HEK293 (cell line): ENCODE results near the gene C1orf198.

Experiments
- KLF1 ChIP-seq: fragments of 450-650 bp; formaldehyde crosslinking; IDR thresholded peaks from 2 replicates; pipeline ENCODE4 v1.5.1; 2016; ENCODE audit warnings: missing biosample characterization, missing genetic modification characterization
- KLF10 ChIP-seq: fragments of 450-650 bp; IDR thresholded peaks from 2 replicates; pipeline ENCODE4 v1.5.1; 2018; ENCODE audit warnings: missing biosample characterization, mild to moderate bottlenecking, missing genetic modification characterization
- RBAK ChIP-seq: fragments of 450-650 bp; formaldehyde crosslinking; IDR thresholded peaks from 2 replicates; pipeline ENCODE4 v1.5.1; 2016; ENCODE audit warnings: missing biosample characterization, missing genetic modification characterization
- YY1 ChIP-seq: fragments of 450-650 bp; formaldehyde crosslinking; IDR thresholded peaks from 2 replicates; pipeline ENCODE4 v1.5.1; 2018; ENCODE audit warnings: missing biosample characterization, missing genetic modification characterization
- ZBTB21 ChIP-seq: fragments of 450-650 bp; formaldehyde crosslinking; IDR thresholded peaks from 2 replicates; pipeline ENCODE4 v1.5.1; 2017; ENCODE audit warnings: missing biosample characterization, missing genetic modification characterization
- ZNF138 ChIP-seq: fragments of 450-650 bp; formaldehyde crosslinking; IDR thresholded peaks from 2 replicates; pipeline ENCODE4 v1.5.1; 2016; ENCODE audit warnings: missing biosample characterization, missing genetic modification characterization, borderline replicate concordance
- ZNF155 ChIP-seq: fragments of 450-650 bp; formaldehyde crosslinking; IDR thresholded peaks from 2 replicates; pipeline ENCODE4 v1.5.1; 2016; ENCODE audit warnings: missing biosample characterization, missing genetic modification characterization
- ZNF274 ChIP-seq, 2 experiments: fragments of 200-500 bp in 1 of 2; fragments of 450-650 bp in 1 of 2; sonication (Bioruptor generic) in 1 of 2; formaldehyde crosslinking in 1 of 2; IDR thresholded peaks; 2 replicates each; pipeline versions ENCODE4 v1.5.1 to v1.6.1; 2014 to 2016; ENCODE audit warnings: borderline replicate concordance in 1 of 2, inconsistent platforms in 1 of 2, low read length in 1 of 2, missing biosample characterization in 1 of 2, missing genetic modification characterization in 1 of 2
- ZNF37A ChIP-seq: fragments of 450-650 bp; IDR thresholded peaks from 2 replicates; pipeline ENCODE4 v1.5.1; 2018; ENCODE audit warnings: missing biosample characterization, missing genetic modification characterization
- ZNF433 ChIP-seq: fragments of 450-650 bp; formaldehyde crosslinking; IDR thresholded peaks from 2 replicates; pipeline ENCODE4 v1.5.1; 2016; ENCODE audit warnings: missing biosample characterization, missing genetic modification characterization, low read depth
- ZNF501 ChIP-seq: fragments of 450-650 bp; formaldehyde crosslinking; IDR thresholded peaks from 2 replicates; pipeline ENCODE4 v1.5.1; 2016; ENCODE audit warnings: missing biosample characterization, missing genetic modification characterization
- ZNF629 ChIP-seq: fragments of 450-650 bp; formaldehyde crosslinking; IDR thresholded peaks from 2 replicates; pipeline ENCODE4 v1.5.1; 2017; ENCODE audit warnings: missing biosample characterization, missing genetic modification characterization
- TF ChIP-seq, protein P1 (sequence below): fragments of 450-650 bp; formaldehyde crosslinking; IDR thresholded peaks from 2 replicates; pipeline ENCODE4 v1.5.1; 2016; ENCODE audit warnings: missing biosample characterization, missing genetic modification characterization
- TF ChIP-seq, protein P2 (sequence below): fragments of 450-650 bp; formaldehyde crosslinking; IDR thresholded peaks from 2 replicates; pipeline ENCODE4 v1.5.1; 2016; ENCODE audit warnings: missing biosample characterization, missing genetic modification characterization

DNA sequence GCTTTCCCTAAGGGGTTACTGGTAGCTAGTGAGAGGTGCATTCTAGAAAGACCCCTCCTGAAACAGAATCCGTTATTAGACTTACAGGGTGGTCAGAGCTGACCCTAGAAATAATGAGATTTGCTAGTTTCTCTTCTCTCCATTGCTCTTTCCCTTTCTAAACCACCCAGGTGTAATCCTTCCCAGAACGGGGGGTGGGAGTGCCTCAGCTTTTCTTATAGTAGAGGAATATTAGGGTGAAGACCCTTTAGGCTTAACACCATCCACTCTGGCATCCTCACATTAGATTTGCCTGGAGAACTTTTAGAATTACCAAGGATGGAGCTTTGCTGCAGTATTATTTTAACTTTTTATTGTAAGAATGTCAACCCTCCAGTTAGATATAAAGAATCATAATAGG is 71.7 kb downstream of the C1orf198 start:
- no peak for TF ChIP-seq ZBTB21 (tag by site-specific recombination)
- TF ChIP-seq, protein P1, sequence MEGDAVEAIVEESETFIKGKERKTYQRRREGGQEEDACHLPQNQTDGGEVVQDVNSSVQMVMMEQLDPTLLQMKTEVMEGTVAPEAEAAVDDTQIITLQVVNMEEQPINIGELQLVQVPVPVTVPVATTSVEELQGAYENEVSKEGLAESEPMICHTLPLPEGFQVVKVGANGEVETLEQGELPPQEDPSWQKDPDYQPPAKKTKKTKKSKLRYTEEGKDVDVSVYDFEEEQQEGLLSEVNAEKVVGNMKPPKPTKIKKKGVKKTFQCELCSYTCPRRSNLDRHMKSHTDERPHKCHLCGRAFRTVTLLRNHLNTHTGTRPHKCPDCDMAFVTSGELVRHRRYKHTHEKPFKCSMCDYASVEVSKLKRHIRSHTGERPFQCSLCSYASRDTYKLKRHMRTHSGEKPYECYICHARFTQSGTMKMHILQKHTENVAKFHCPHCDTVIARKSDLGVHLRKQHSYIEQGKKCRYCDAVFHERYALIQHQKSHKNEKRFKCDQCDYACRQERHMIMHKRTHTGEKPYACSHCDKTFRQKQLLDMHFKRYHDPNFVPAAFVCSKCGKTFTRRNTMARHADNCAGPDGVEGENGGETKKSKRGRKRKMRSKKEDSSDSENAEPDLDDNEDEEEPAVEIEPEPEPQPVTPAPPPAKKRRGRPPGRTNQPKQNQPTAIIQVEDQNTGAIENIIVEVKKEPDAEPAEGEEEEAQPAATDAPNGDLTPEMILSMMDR = no peak
- no peak for TF ChIP-seq YY1 (tag by site-specific recombination)
- no peak for TF ChIP-seq ZNF37A (tag by site-specific recombination)
- no peak for TF ChIP-seq ZNF274 (IDR thresholded peaks at IDR 0.05; ENCODE audit: low read length)
- no peak for TF ChIP-seq ZNF274 (tag by site-specific recombination; IDR thresholded peaks at IDR 0.05; ENCODE audit: borderline replicate concordance)
- no peak for TF ChIP-seq RBAK (tag by site-specific recombination)
- no peak for TF ChIP-seq KLF10 (tag by site-specific recombination)
- TF ChIP-seq ZNF155 (tag by site-specific recombination) = no peak
- no peak for TF ChIP-seq KLF1
- TF ChIP-seq ZNF138 = no peak
- TF ChIP-seq ZNF501 (tag by site-specific recombination) = no peak
- TF ChIP-seq ZNF629 (tag by site-specific recombination) = no peak
- no peak for TF ChIP-seq ZNF433 (tag by site-specific recombination)
- TF ChIP-seq, protein P2, sequence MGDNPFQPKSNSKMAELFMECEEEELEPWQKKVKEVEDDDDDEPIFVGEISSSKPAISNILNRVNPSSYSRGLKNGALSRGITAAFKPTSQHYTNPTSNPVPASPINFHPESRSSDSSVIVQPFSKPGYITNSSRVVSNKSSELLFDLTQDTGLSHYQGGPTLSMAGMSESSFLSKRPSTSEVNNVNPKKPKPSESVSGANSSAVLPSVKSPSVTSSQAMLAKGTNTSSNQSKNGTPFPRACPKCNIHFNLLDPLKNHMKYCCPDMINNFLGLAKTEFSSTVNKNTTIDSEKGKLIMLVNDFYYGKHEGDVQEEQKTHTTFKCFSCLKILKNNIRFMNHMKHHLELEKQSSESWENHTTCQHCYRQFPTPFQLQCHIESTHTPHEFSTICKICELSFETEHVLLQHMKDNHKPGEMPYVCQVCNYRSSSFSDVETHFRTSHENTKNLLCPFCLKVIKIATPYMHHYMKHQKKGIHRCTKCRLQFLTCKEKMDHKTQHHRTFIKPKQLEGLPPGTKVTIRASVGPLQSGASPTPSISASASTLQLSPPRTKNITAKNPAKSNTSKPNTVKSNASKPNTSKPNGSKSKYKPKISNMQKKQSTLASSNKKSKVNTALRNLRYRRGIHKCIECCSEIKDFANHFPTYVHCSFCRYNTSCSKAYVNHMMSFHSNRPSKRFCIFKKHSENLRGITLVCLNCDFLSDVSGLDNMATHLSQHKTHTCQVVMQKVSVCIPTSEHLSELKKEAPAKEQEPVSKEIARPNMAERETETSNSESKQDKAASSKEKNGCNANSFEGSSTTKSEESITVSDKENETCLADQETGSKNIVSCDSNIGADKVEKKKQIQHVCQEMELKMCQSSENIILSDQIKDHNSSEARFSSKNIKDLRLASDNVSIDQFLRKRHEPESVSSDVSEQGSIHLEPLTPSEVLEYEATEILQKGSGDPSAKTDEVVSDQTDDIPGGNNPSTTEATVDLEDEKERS (tag by site-specific recombination) = no peak
